ENCODE results near the gene TSPAN18. TPM values are rescaled to one million over a fixed set of nuclear protein-coding genes. Genes with fewer than 3 reads are reported as not detected.

TSPAN18 gene
- total and polyA plus RNA-seq, 2 experiments from 2014 or later, result 6.0 to 10.6 TPM

DNA sequence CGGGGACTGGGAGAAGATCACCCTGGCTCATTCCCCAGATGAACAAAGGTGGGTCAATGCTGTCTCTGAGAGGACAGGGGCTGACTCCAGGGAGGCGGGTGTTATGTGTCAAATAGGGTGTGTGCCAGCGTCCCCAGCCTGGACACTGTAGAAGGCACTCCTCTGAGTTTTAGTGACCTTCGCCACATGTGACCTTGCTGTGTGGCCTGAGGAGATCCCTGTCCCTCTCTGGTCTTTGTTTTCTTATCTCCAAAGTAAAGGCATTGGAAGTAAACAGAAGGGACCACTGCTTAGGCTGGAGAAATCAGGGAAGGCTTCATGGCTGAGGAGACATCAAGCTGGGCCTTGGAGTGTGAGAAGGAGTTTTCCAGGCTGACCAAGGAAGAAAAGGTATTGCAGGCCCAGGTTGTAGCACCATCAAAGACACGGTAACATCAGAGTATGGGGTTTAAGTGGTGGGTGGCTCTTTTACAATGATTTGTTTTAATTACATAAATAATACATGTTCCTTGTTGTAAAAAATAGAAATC, 149.5 kb downstream of the TSPAN18 start:
- no peak overlapping the region for H3K27ac Mint-ChIP-seq
- Histone ChIP-seq H4K20me1 (replicated peaks; ENCODE audit: insufficient read depth) (no peaks in the 10 kb centered on the region), H3K4me2 (no peak overlapping the region), H3K4me3 (no peak overlapping the region), H2AFZ (no peak overlapping the region), H3K9me2 (ENCODE audit: insufficient read depth) (no peaks in the 10 kb centered on the region), H3K4me1 (ENCODE audit: insufficient read depth) (peaks cover 30% of the 10 kb centered on the region), H3K27me3 (ENCODE audit: insufficient read depth) (no peaks in the 10 kb centered on the region), H3K79me2 (replicated peaks; ENCODE audit: insufficient read depth) (no peaks in the 10 kb centered on the region), H3K36me3 (ENCODE audit: insufficient read depth) (no peaks in the 10 kb centered on the region), H3K27ac (ENCODE audit: low read depth) (no peak overlapping the region), H3F3A (replicated peaks; ENCODE audit: low read depth) (no peaks in the 10 kb centered on the region)
- no peaks in the 10 kb centered on the region for H3K36me3 Mint-ChIP-seq (ENCODE audit: low read depth)
- no peaks in the 10 kb centered on the region for H3K9me3 Mint-ChIP-seq
- peaks cover 15% of the 10 kb centered on the region for H3K4me1 Mint-ChIP-seq
- DNase-seq (ENCODE audit: low spot score) (no peak), ATAC-seq (no peak)
- peaks cover 4% of the 10 kb centered on the region for H3K27me3 Mint-ChIP-seq (ENCODE audit: insufficient read depth, low read depth, poor library complexity)
- no peak overlapping the region for H3K4me3 Mint-ChIP-seq
- TF ChIP-seq EZH2 (IDR thresholded peaks at IDR 0.05; ENCODE audit: low read depth, unreplicated experiment) (no peak), CTCF (conservative IDR thresholded peaks at IDR 0.05; ENCODE audit: low read depth in 2 of 2) (no peak), POLR2AphosphoS5 (IDR thresholded peaks at IDR 0.05; ENCODE audit: low read depth) (no peak), ZNF114 (CRISPR knock-in tag; IDR thresholded peaks at IDR 0.05) (no peak), EZH2phosphoT487 (IDR thresholded peaks at IDR 0.05; ENCODE audit: unreplicated experiment) (no peak), NANOG (IDR thresholded peaks at IDR 0.05; ENCODE audit: borderline replicate concordance) (no peak), ZNF331 (CRISPR knock-in tag; IDR thresholded peaks at IDR 0.05; ENCODE audit: low read depth) (no peak), CREB1 (CRISPR knock-in tag; IDR thresholded peaks at IDR 0.05; ENCODE audit: low read depth) (no peak), STAT1 (IDR thresholded peaks at IDR 0.05; ENCODE audit: unreplicated experiment) (no peak), JUNB (IDR thresholded peaks at IDR 0.05; ENCODE audit: unreplicated experiment) (no peak)
- TF ChIP-seq, protein P1, sequence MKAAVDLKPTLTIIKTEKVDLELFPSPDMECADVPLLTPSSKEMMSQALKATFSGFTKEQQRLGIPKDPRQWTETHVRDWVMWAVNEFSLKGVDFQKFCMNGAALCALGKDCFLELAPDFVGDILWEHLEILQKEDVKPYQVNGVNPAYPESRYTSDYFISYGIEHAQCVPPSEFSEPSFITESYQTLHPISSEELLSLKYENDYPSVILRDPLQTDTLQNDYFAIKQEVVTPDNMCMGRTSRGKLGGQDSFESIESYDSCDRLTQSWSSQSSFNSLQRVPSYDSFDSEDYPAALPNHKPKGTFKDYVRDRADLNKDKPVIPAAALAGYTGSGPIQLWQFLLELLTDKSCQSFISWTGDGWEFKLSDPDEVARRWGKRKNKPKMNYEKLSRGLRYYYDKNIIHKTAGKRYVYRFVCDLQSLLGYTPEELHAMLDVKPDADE (IDR thresholded peaks at IDR 0.05), result no peak
- TF ChIP-seq, protein P2, sequence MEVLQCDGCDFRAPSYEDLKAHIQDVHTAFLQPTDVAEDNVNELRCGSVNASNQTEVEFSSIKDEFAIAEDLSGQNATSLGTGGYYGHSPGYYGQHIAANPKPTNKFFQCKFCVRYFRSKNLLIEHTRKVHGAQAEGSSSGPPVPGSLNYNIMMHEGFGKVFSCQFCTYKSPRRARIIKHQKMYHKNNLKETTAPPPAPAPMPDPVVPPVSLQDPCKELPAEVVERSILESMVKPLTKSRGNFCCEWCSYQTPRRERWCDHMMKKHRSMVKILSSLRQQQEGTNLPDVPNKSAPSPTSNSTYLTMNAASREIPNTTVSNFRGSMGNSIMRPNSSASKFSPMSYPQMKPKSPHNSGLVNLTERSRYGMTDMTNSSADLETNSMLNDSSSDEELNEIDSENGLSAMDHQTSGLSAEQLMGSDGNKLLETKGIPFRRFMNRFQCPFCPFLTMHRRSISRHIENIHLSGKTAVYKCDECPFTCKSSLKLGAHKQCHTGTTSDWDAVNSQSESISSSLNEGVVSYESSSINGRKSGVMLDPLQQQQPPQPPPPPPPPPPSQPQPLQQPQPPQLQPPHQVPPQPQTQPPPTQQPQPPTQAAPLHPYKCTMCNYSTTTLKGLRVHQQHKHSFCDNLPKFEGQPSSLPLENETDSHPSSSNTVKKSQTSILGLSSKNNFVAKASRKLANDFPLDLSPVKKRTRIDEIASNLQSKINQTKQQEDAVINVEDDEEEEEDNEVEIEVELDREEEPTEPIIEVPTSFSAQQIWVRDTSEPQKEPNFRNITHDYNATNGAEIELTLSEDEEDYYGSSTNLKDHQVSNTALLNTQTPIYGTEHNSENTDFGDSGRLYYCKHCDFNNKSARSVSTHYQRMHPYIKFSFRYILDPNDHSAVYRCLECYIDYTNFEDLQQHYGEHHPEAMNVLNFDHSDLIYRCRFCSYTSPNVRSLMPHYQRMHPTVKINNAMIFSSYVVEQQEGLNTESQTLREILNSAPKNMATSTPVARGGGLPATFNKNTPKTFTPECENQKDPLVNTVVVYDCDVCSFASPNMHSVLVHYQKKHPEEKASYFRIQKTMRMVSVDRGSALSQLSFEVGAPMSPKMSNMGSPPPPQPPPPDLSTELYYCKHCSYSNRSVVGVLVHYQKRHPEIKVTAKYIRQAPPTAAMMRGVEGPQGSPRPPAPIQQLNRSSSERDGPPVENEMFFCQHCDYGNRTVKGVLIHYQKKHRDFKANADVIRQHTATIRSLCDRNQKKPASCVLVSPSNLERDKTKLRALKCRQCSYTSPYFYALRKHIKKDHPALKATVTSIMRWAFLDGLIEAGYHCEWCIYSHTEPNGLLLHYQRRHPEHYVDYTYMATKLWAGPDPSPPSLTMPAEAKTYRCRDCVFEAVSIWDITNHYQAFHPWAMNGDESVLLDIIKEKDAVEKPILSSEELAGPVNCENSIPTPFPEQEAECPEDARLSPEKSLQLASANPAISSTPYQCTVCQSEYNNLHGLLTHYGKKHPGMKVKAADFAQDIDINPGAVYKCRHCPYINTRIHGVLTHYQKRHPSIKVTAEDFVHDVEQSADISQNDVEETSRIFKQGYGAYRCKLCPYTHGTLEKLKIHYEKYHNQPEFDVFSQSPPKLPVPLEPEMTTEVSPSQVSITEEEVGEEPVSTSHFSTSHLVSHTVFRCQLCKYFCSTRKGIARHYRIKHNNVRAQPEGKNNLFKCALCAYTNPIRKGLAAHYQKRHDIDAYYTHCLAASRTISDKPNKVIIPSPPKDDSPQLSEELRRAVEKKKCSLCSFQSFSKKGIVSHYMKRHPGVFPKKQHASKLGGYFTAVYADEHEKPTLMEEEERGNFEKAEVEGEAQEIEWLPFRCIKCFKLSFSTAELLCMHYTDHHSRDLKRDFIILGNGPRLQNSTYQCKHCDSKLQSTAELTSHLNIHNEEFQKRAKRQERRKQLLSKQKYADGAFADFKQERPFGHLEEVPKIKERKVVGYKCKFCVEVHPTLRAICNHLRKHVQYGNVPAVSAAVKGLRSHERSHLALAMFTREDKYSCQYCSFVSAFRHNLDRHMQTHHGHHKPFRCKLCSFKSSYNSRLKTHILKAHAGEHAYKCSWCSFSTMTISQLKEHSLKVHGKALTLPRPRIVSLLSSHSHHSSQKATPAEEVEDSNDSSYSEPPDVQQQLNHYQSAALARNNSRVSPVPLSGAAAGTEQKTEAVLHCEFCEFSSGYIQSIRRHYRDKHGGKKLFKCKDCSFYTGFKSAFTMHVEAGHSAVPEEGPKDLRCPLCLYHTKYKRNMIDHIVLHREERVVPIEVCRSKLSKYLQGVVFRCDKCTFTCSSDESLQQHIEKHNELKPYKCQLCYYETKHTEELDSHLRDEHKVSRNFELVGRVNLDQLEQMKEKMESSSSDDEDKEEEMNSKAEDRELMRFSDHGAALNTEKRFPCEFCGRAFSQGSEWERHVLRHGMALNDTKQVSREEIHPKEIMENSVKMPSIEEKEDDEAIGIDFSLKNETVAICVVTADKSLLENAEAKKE (CRISPR knock-in tag; IDR thresholded peaks at IDR 0.05), result no peak
- TF ChIP-seq, protein P3, sequence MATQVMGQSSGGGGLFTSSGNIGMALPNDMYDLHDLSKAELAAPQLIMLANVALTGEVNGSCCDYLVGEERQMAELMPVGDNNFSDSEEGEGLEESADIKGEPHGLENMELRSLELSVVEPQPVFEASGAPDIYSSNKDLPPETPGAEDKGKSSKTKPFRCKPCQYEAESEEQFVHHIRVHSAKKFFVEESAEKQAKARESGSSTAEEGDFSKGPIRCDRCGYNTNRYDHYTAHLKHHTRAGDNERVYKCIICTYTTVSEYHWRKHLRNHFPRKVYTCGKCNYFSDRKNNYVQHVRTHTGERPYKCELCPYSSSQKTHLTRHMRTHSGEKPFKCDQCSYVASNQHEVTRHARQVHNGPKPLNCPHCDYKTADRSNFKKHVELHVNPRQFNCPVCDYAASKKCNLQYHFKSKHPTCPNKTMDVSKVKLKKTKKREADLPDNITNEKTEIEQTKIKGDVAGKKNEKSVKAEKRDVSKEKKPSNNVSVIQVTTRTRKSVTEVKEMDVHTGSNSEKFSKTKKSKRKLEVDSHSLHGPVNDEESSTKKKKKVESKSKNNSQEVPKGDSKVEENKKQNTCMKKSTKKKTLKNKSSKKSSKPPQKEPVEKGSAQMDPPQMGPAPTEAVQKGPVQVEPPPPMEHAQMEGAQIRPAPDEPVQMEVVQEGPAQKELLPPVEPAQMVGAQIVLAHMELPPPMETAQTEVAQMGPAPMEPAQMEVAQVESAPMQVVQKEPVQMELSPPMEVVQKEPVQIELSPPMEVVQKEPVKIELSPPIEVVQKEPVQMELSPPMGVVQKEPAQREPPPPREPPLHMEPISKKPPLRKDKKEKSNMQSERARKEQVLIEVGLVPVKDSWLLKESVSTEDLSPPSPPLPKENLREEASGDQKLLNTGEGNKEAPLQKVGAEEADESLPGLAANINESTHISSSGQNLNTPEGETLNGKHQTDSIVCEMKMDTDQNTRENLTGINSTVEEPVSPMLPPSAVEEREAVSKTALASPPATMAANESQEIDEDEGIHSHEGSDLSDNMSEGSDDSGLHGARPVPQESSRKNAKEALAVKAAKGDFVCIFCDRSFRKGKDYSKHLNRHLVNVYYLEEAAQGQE (IDR thresholded peaks at IDR 0.05; ENCODE audit: unreplicated experiment), result no peak

Measured in GM23338 (cell line).